Activated CD8-positive, alpha-beta memory T cell treated with anti-CD3 and anti-CD28 coated beads for 36 hours (primary cell): ENCODE data around the gene THADA. TPM values are rescaled to one million over a fixed set of nuclear protein-coding genes. Genes with fewer than 3 reads are reported as not detected.

Source experiments
- CTCF ChIA-PET: fragments of 350-600 bp; sonication (Branson Sonifier 250); formaldehyde crosslinking; loops from one replicate; lab custom pipeline; 2021; ENCODE audit warnings: antibody characterized with exemption; lab: Charles Lee
- POLR2A ChIA-PET: fragments of 350-600 bp; sonication (Branson Sonifier 250); formaldehyde crosslinking; loops from one replicate; lab custom pipeline; 2021; ENCODE audit warnings: antibody characterized with exemption; lab: Charles Lee
- total RNA-seq, 2 experiments: library from RNA; stranded (reverse); gene quantifications; one replicate each; pipeline ENCODE4 v1.2.3, GENCODE V29; 2021

The THADA gene
- total RNA-seq, 2 experiments from 2014 or later: 52.7 to 54.2 TPM

- CTCF ChIA-PET: no interaction called here
Observed at GRCh38 chr2:43388371-43388770, 207.5 kb downstream of the THADA start.

GRCh38 chr2:43387092-43388062, 208.5 kb downstream of the THADA start:
- POLR2A ChIA-PET: interaction anchor here (1.0 kb wide), 2 partner anchors 38 to 160 kb away, joined by 3 read pairs; no protein-coding TSS in a partner anchor
- CTCF ChIA-PET: interaction anchor here (0.6 kb wide), 1 partner anchor 80 kb away, joined by 3 read pairs; no protein-coding TSS in a partner anchor

More at GRCh38 chr2:43388371-43388770, 207.5 kb downstream of the THADA start:
- POLR2A ChIA-PET: no interaction called here

GRCh38 chr2:43386679-43387078, 209.2 kb downstream of the THADA start:
- POLR2A ChIA-PET: interaction anchor here (1.0 kb wide), 2 partner anchors 39 to 159 kb away, joined by 3 read pairs; no protein-coding TSS in a partner anchor
- CTCF ChIA-PET: interaction anchor here (0.6 kb wide), 1 partner anchor 81 kb away, joined by 3 read pairs; no protein-coding TSS in a partner anchor

GRCh38 chr2:43384143-43384542, 211.7 kb downstream of the THADA start:
- POLR2A ChIA-PET: no interaction called here
- CTCF ChIA-PET: no interaction called here

- ChIA-PET CTCF (no interaction called here), POLR2A (no interaction called here)
Observed at GRCh38 chr2:43383533-43383932, 212.3 kb downstream of the THADA start.

- CTCF ChIA-PET: no interaction called here
Observed at GRCh38 chr2:43379494-43379893, 216.3 kb downstream of the THADA start.

GRCh38 chr2:43377327-43377726, 218.5 kb downstream of the THADA start:
- CTCF ChIA-PET: no interaction called here

More at GRCh38 chr2:43379494-43379893, 216.3 kb downstream of the THADA start:
- POLR2A ChIA-PET: no interaction called here

GRCh38 chr2:43376523-43377198, 219.2 kb downstream of the THADA start:
- CTCF ChIA-PET: no interaction called here

More at GRCh38 chr2:43377327-43377726, 218.5 kb downstream of the THADA start:
- POLR2A ChIA-PET: no interaction called here

GRCh38 chr2:43375746-43376522, 219.9 kb downstream of the THADA start:
- ChIA-PET CTCF (no interaction called here), POLR2A (no interaction called here)

More at GRCh38 chr2:43376523-43377198, 219.2 kb downstream of the THADA start:
- POLR2A ChIA-PET: no interaction called here

- POLR2A ChIA-PET: no interaction called here
- CTCF ChIA-PET: no interaction called here
Observed at GRCh38 chr2:43372416-43373081, 223.3 kb downstream of the THADA start.

- ChIA-PET POLR2A (no interaction called here), CTCF (interaction anchor here (1.2 kb wide), 1 partner anchor 19 kb away, joined by 3 read pairs; no protein-coding TSS in a partner anchor)
Observed at GRCh38 chr2:43370705-43371104, 225.1 kb downstream of the THADA start.

- POLR2A ChIA-PET: no interaction called here
- CTCF ChIA-PET: no interaction called here
Observed at GRCh38 chr2:43370146-43370545, 225.7 kb downstream of the THADA start.

- ChIA-PET POLR2A (no interaction called here), CTCF (no interaction called here)
Observed at GRCh38 chr2:43368483-43369385, 227.1 kb downstream of the THADA start.

- ChIA-PET POLR2A (no interaction called here), CTCF (no interaction called here)
Observed at GRCh38 chr2:43367012-43367782, 228.6 kb downstream of the THADA start.

- ChIA-PET POLR2A (no interaction called here), CTCF (no interaction called here)
Observed at GRCh38 chr2:43363120-43363519, 232.7 kb downstream of the THADA start.

GRCh38 chr2:43361286-43361685, 234.6 kb downstream of the THADA start:
- POLR2A ChIA-PET: no interaction called here
- CTCF ChIA-PET: interaction anchor here (1.2 kb wide), 1 partner anchor 12 kb away, joined by 3 read pairs; no protein-coding TSS in a partner anchor

- CTCF ChIA-PET: no interaction called here
- POLR2A ChIA-PET: no interaction called here
Observed at GRCh38 chr2:43360137-43360536, 235.7 kb downstream of the THADA start.
